DOHH2 (cell line): Measurements from ENCODE around the gene DHCR24.

Experiments used
- H3F3A ChIP-seq: fragments of 200-600 bp; sonication (generic), shearing (Covaris generic); 2 replicates; pipeline ENCODE4 v1.6.0; 2016; ENCODE audit warnings: antibody characterized with exemption, mild to moderate bottlenecking; ENCODE audit not compliant: control insufficient read depth, insufficient read depth
- H3K27ac ChIP-seq: fragments of 200-600 bp; sonication (generic); 2 replicates; pipeline ENCODE4 v1.5.1; 2014; ENCODE audit warnings: low read depth, mild to moderate bottlenecking, low read length, moderate library complexity
- H3K27me3 ChIP-seq: fragments of 200-600 bp; sonication (generic); 2 replicates; pipeline ENCODE4 v1.6.1; 2014; ENCODE audit warnings: mild to moderate bottlenecking, low read length, mixed read lengths; ENCODE audit not compliant: control insufficient read depth
- H3K36me3 ChIP-seq: fragments of 200-600 bp; sonication (generic); 2 replicates; pipeline ENCODE4 v1.6.1; 2014; ENCODE audit warnings: mild to moderate bottlenecking, low read length, moderate library complexity, mixed read lengths; ENCODE audit not compliant: control insufficient read depth
- H3K4me1 ChIP-seq: fragments of 200-600 bp; sonication (generic); 2 replicates; pipeline ENCODE4 v1.6.1; 2014; ENCODE audit warnings: mild to moderate bottlenecking, low read length, mixed read lengths; ENCODE audit not compliant: control insufficient read depth
- H3K4me2 ChIP-seq: fragments of 200-600 bp; sonication (generic); 2 replicates; pipeline ENCODE4 v1.6.0; 2014; ENCODE audit warnings: mild to moderate bottlenecking, low read length, moderate library complexity
- H3K4me3 ChIP-seq: fragments of 200-600 bp; sonication (generic); 2 replicates; pipeline ENCODE4 v1.5.1; 2014; ENCODE audit warnings: mild to moderate bottlenecking, low read length, mixed read lengths
- H3K79me2 ChIP-seq: fragments of 200-600 bp; sonication (generic); 2 replicates; pipeline ENCODE4 v1.6.1; 2014; ENCODE audit warnings: mild to moderate bottlenecking, low read length, mixed read lengths; ENCODE audit not compliant: control insufficient read depth
- H3K9me2 ChIP-seq: fragments of 200-600 bp; sonication (generic); replicated peaks from 2 replicates; pipeline ENCODE4 v1.6.1; 2014; ENCODE audit warnings: mild to moderate bottlenecking, low read length, mixed read lengths; ENCODE audit not compliant: control insufficient read depth
- H3K9me3 ChIP-seq: fragments of 200-600 bp; sonication (generic); 2 replicates; pipeline ENCODE4 v1.6.1; 2014; ENCODE audit warnings: antibody characterized with exemption, low read length, mixed read lengths; ENCODE audit not compliant: control insufficient read depth, insufficient read depth
- H4K20me1 ChIP-seq: fragments of 200-600 bp; sonication (generic); 2 replicates; pipeline ENCODE4 v1.6.0; 2014; ENCODE audit warnings: low read depth, mild to moderate bottlenecking, antibody characterized with exemption, low read length, moderate library complexity; ENCODE audit not compliant: control insufficient read depth, insufficient read depth
- CTCF ChIP-seq: fragments of 200-600 bp; sonication (generic); IDR thresholded peaks from one replicate; pipeline ENCODE4 v1.5.1; 2014; ENCODE audit warnings: antibody characterized with exemption, mild to moderate bottlenecking, low read depth, low read length; ENCODE audit not compliant: poor library complexity, severe bottlenecking
- EZH2phosphoT487 ChIP-seq: fragments of 200-600 bp; sonication (generic); IDR thresholded peaks from 2 replicates; pipeline ENCODE4 v1.6.1; 2017; ENCODE audit warnings: borderline replicate concordance, mild to moderate bottlenecking, antibody characterized with exemption, low read length, moderate library complexity, mixed read lengths

The DHCR24 gene

GRCh38 chr1:54835970-54836369 is 51.0 kb downstream of the DHCR24 start:
- Histone ChIP-seq H3K9me3 (no peaks in the 10 kb centered on the region), H3K4me3 (no peak overlapping the region), H3K79me2 (no peaks in the 10 kb centered on the region), H3K4me1 (no peaks in the 10 kb centered on the region), H3K9me2 (no peaks in the 10 kb centered on the region), H3K27me3 (peaks cover 5% of the 10 kb centered on the region), H3F3A (no peaks in the 10 kb centered on the region), H3K27ac (no peak overlapping the region), H3K36me3 (no peaks in the 10 kb centered on the region), H3K4me2 (no peak overlapping the region), H4K20me1 (no peaks in the 10 kb centered on the region)
- TF ChIP-seq CTCF (no peak), EZH2phosphoT487 (no peak)

- no peaks in the 10 kb centered on the region for H3K36me3 ChIP-seq
These were observed 51.7 kb downstream of the DHCR24 start for GRCh38 chr1:54835131-54835898.

GRCh38 chr1:54834007-54834541 is 52.9 kb downstream of the DHCR24 start:
- no peak overlapping the region for H3K27ac ChIP-seq
- H3K36me3 ChIP-seq: no peaks in the 10 kb centered on the region
- H3K4me2 ChIP-seq: no peak overlapping the region
- TF ChIP-seq EZH2phosphoT487 (no peak), CTCF (no peak)
- no peaks in the 10 kb centered on the region for H3K9me3 ChIP-seq
- H3K4me3 ChIP-seq: no peak overlapping the region
- H3K9me2 ChIP-seq: no peaks in the 10 kb centered on the region
- H3K27me3 ChIP-seq: peaks cover 5% of the 10 kb centered on the region
- no peaks in the 10 kb centered on the region for H3F3A ChIP-seq
- H3K4me1 ChIP-seq: no peaks in the 10 kb centered on the region
- H3K79me2 ChIP-seq: no peaks in the 10 kb centered on the region
- H4K20me1 ChIP-seq: no peaks in the 10 kb centered on the region

More at GRCh38 chr1:54835131-54835898, 51.7 kb downstream of the DHCR24 start:
- H3K4me1 ChIP-seq: no peaks in the 10 kb centered on the region
- peaks cover 5% of the 10 kb centered on the region for H3K27me3 ChIP-seq
- no peaks in the 10 kb centered on the region for H3K9me2 ChIP-seq
- no peak overlapping the region for H3K4me2 ChIP-seq
- H4K20me1 ChIP-seq: no peaks in the 10 kb centered on the region
- H3K4me3 ChIP-seq: no peak overlapping the region
- H3K27ac ChIP-seq: no peak overlapping the region
- TF ChIP-seq EZH2phosphoT487 (no peak), CTCF (no peak)
- H3K79me2 ChIP-seq: no peaks in the 10 kb centered on the region
- H3F3A ChIP-seq: no peaks in the 10 kb centered on the region
- no peaks in the 10 kb centered on the region for H3K9me3 ChIP-seq
